IMR-90 (cell line): Measurements from ENCODE around the gene BAMBI. TPM values are rescaled to one million over a fixed set of nuclear protein-coding genes. Genes with fewer than 3 reads are reported as not detected.

Experiments used
- ATAC-seq: fragments of 200-7000 bp; cut with Tn5 transposase; 2 replicates; pipeline ENCODE4 v1.9.1; 2020; ENCODE audit warnings: low read depth, mild to moderate bottlenecking, moderate library complexity
- BruUV-seq: library from RNA; stranded (reverse); fragments of 400-500 nt; replicated peaks from 2 replicates; lab custom pipeline; 2021; lab: Mats Ljungman, UMichigan
- CTCF ChIA-PET: fragments of 300-600 bp; formaldehyde crosslinking; extraction: SDS; loops from one replicate; lab custom pipeline; 2021; ENCODE audit warnings: antibody characterized with exemption; lab: Yijun Ruan, JAX
- POLR2A ChIA-PET: fragments of 300-600 bp; sonication (Branson Sonifier 250); formaldehyde crosslinking; loops from one replicate; lab custom pipeline; 2022; ENCODE audit warnings: antibody characterized with exemption; ENCODE audit not compliant: unreplicated experiment; lab: Charles Lee
- DNase-seq: peaks from one replicate; pipeline ENCODE4 v3.0.0; 2013
- H2AFZ ChIP-seq: replicated peaks from 2 replicates; pipeline ENCODE3; 2013; ENCODE audit warnings: low read length, mild to moderate bottlenecking; ENCODE audit not compliant: poor library complexity
- H2AK5ac ChIP-seq: 2 replicates; pipeline ENCODE4 v1.6.1; 2013; ENCODE audit warnings: low read depth, low read length, inconsistent platforms
- H2AK9ac ChIP-seq: replicated peaks from 2 replicates; pipeline ENCODE3; 2013; ENCODE audit warnings: mild to moderate bottlenecking, low read depth, low read length, moderate library complexity; ENCODE audit not compliant: poor library complexity
- H2BK120ac ChIP-seq: 2 replicates; pipeline ENCODE4 v1.6.1; 2013; ENCODE audit warnings: low read depth, low read length, inconsistent platforms
- H2BK15ac ChIP-seq: 3 replicates; pipeline ENCODE4 v1.6.1; 2013; ENCODE audit warnings: low read depth, low read length, inconsistent platforms
- H2BK20ac ChIP-seq: 2 replicates; pipeline ENCODE4 v1.6.1; 2013; ENCODE audit warnings: low read depth, mild to moderate bottlenecking, inconsistent platforms, low read length, moderate library complexity
- H2BK5ac ChIP-seq: 2 replicates; pipeline ENCODE4 v1.6.1; 2013; ENCODE audit warnings: mild to moderate bottlenecking, low read depth, low read length, inconsistent platforms; ENCODE audit not compliant: poor library complexity, severe bottlenecking
- H3K14ac ChIP-seq: replicated peaks from 2 replicates; pipeline ENCODE4 v1.6.1; 2013; ENCODE audit warnings: low read depth, low read length, inconsistent platforms
- H3K18ac ChIP-seq: 2 replicates; pipeline ENCODE4 v1.6.1; 2013; ENCODE audit warnings: low read depth, low read length, control low read depth
- H3K23ac ChIP-seq: 2 replicates; pipeline ENCODE4 v1.6.1; 2013; ENCODE audit warnings: low read depth, low read length, inconsistent platforms
- H3K27ac ChIP-seq: 2 replicates; pipeline ENCODE4 v1.5.1; 2013; ENCODE audit warnings: mild to moderate bottlenecking, control low read depth, low read length; ENCODE audit not compliant: insufficient read depth
- H3K27me3 ChIP-seq: 2 replicates; pipeline ENCODE4 v1.6.1; 2013; ENCODE audit warnings: low read length; ENCODE audit not compliant: control insufficient read depth, insufficient read depth
- H3K36me3 ChIP-seq: 2 replicates; pipeline ENCODE4 v1.6.1; 2013; ENCODE audit warnings: low read length, mixed read lengths; ENCODE audit not compliant: control insufficient read depth, insufficient read depth
- H3K4ac ChIP-seq: 2 replicates; pipeline ENCODE4 v1.6.1; 2013; ENCODE audit warnings: low read depth, low read length, inconsistent platforms
- H3K4me1 ChIP-seq: 2 replicates; pipeline ENCODE4 v1.6.1; 2013; ENCODE audit warnings: low read length, mixed read lengths; ENCODE audit not compliant: control insufficient read depth, insufficient read depth
- H3K4me2 ChIP-seq: 2 replicates; pipeline ENCODE4 v1.6.1; 2013; ENCODE audit warnings: low read depth, mild to moderate bottlenecking, control low read depth, low read length, moderate library complexity
- H3K4me3 ChIP-seq: 2 replicates; pipeline ENCODE4 v1.5.1; 2013; ENCODE audit warnings: low read depth, mild to moderate bottlenecking, control low read depth, low read length, moderate library complexity; ENCODE audit not compliant: insufficient read depth
- H3K56ac ChIP-seq: 2 replicates; pipeline ENCODE4 v1.6.1; 2013; ENCODE audit warnings: low read length, inconsistent platforms; ENCODE audit not compliant: insufficient read depth; ENCODE audit errors: extremely low read depth
- H3K79me1 ChIP-seq, 2 experiments: 2 replicates each; pipeline ENCODE4 v1.6.1; 2013; ENCODE audit warnings: low read length in 2 of 2, inconsistent platforms in 1 of 2, low read depth in 1 of 2
- H3K9ac ChIP-seq: 2 replicates; pipeline ENCODE4 v1.6.1; 2013; ENCODE audit warnings: low read depth, low read length, control low read depth
- H3K9me1 ChIP-seq: 2 replicates; pipeline ENCODE4 v1.6.1; 2013; ENCODE audit warnings: low read length, inconsistent platforms; ENCODE audit not compliant: insufficient read depth
- H3K9me3 ChIP-seq: 2 replicates; pipeline ENCODE4 v1.6.1; 2013; ENCODE audit warnings: low read length; ENCODE audit not compliant: control insufficient read depth, insufficient read depth
- H4K20me1 ChIP-seq: 2 replicates; pipeline ENCODE4 v1.6.1; 2013; ENCODE audit warnings: low read length, inconsistent platforms; ENCODE audit not compliant: insufficient read depth
- H4K5ac ChIP-seq: 2 replicates; pipeline ENCODE4 v1.6.1; 2013; ENCODE audit warnings: mild to moderate bottlenecking, low read depth, low read length, control low read depth
- H4K8ac ChIP-seq, 2 experiments: 2 replicates each; pipeline ENCODE4 v1.6.1; 2013; ENCODE audit warnings: low read depth in 2 of 2, low read length in 2 of 2, control low read depth in 1 of 2, inconsistent platforms in 1 of 2
- H4K91ac ChIP-seq: 2 replicates; pipeline ENCODE4 v1.6.1; 2013; ENCODE audit warnings: low read depth, low read length, inconsistent platforms; ENCODE audit not compliant: insufficient read depth
- BHLHE40 ChIP-seq: fragments of 150-350 bp; IDR thresholded peaks from 2 replicates; pipeline ENCODE4 v1.6.1; 2016; ENCODE audit warnings: mild to moderate bottlenecking, low read depth, low read length
- CEBPB ChIP-seq: IDR thresholded peaks from 2 replicates; pipeline ENCODE4 v1.6.1; 2012; ENCODE audit warnings: low read depth, low read length, improper control_type of control experiment
- CHD1 ChIP-seq: IDR thresholded peaks from 2 replicates; pipeline ENCODE4 v1.6.1; 2012; ENCODE audit warnings: low read depth, low read length, improper control_type of control experiment
- CTCF ChIP-seq: conservative IDR thresholded peaks from 2 replicates; pipeline ENCODE4 v1.5.1; 2012; ENCODE audit warnings: mild to moderate bottlenecking, low read depth, low read length, improper control_type of control experiment
- ELK1 ChIP-seq: fragments of 150-350 bp; IDR thresholded peaks from 2 replicates; pipeline ENCODE4 v1.6.1; 2016; ENCODE audit warnings: low read depth, mild to moderate bottlenecking, low read length, moderate library complexity, borderline replicate concordance
- MAFK ChIP-seq: IDR thresholded peaks from 2 replicates; pipeline ENCODE4 v1.6.1; 2012; ENCODE audit warnings: low read depth, low read length, improper control_type of control experiment
- MXI1 ChIP-seq: IDR thresholded peaks from 2 replicates; pipeline ENCODE4 v1.6.1; 2012; ENCODE audit warnings: low read depth, mild to moderate bottlenecking, low read length, moderate library complexity, borderline replicate concordance
- POLR2A ChIP-seq: IDR thresholded peaks from 2 replicates; pipeline ENCODE4 v1.6.1; 2012; ENCODE audit warnings: mild to moderate bottlenecking, low read depth, low read length
- SMC3 ChIP-seq: fragments of 150-350 bp; IDR thresholded peaks from 2 replicates; pipeline ENCODE4 v1.6.1; 2016; ENCODE audit warnings: low read depth, mild to moderate bottlenecking, antibody characterized with exemption, low read length, moderate library complexity
- USF2 ChIP-seq: fragments of 150-350 bp; IDR thresholded peaks from 2 replicates; pipeline ENCODE4 v1.6.1; 2017; ENCODE audit warnings: mild to moderate bottlenecking, antibody characterized with exemption, low read length, low read depth
- WGBS, 2 experiments: methylation state at CpG; one replicate each; pipeline versions ENCODE4 v1.1.5 to v1.1.7; 2013; ENCODE audit warnings: missing lambda C conversion rate in 2 of 2; ENCODE audit not compliant: insufficient read length in 1 of 2; ENCODE audit errors: extremely low coverage in 2 of 2; 5-methylcytosine and 5-hydroxymethylcytosine counted together
- dilution Hi-C: fragments of 300-500 bp; cut with HindIII; formaldehyde crosslinking; loops from one replicate; pipeline ENCODE4 v1.14.3; 2018; ENCODE audit warnings: low sequenced_read_pairs; ENCODE audit not compliant: unreplicated experiment
- in situ Hi-C: fragments of 300-500 bp; cut with MboI; formaldehyde crosslinking; loops from 3 replicates; pipeline ENCODE4 v1.14.3; 2019; ENCODE audit warnings: low sequenced_read_pairs, inconsistent platforms, mixed read lengths
- intact Hi-C: fragments of 100-400 bp; cut with micrococcal nuclease; formaldehyde crosslinking; loops from 2 replicates; pipeline ENCODE4 v1.10.0; 2022
- polyA plus RNA-seq, 3 experiments: library from polyadenylated mRNA; depleted of rRNA; stranded (reverse); fragments of >200 nt; gene quantifications; 2 replicates each; pipeline ENCODE4 v1.2.3, GENCODE V29; 2012; ENCODE audit warnings: low replicate concordance in 1 of 3
- total RNA-seq: library from RNA; depleted of rRNA; stranded (reverse); fragments of >200 nt; gene quantifications from 2 replicates; pipeline ENCODE4 v1.2.3, GENCODE V29; 2012

Gene BAMBI
- total and polyA plus RNA-seq, 2 of the 4 experiments (the other 2 are of a cell fraction): 14.4 to 19.4 TPM

- TF ChIP-seq ELK1: no peak
These were observed 31.8 kb downstream of the BAMBI start (continued) for GRCh38 chr10:28709001-28709710.

- no peak overlapping the region for H3K56ac ChIP-seq
- H4K91ac ChIP-seq: no peak overlapping the region
- H2BK120ac ChIP-seq: no peak overlapping the region
- in situ Hi-C loops (no loop called here), dilution Hi-C loops (no loop called here), intact Hi-C loops (no loop called here)
- H3K9ac ChIP-seq: no peak overlapping the region
- ATAC-seq: no peak
- H4K20me1 ChIP-seq: no peaks in the 10 kb centered on the region
- no peaks in the 10 kb centered on the region for H3K9me1 ChIP-seq
- H3K4me1 ChIP-seq: no peaks in the 10 kb centered on the region
- no peak for DNase-seq
- H3K18ac ChIP-seq: no peak overlapping the region
- no peaks in the 10 kb centered on the region for H3K27me3 ChIP-seq
- H2AK5ac ChIP-seq: no peak overlapping the region
- no peak overlapping the region for H2BK15ac ChIP-seq
- H3K9me3 ChIP-seq: no peaks in the 10 kb centered on the region
- no peak overlapping the region for H4K5ac ChIP-seq
- no peak overlapping the region for H4K8ac ChIP-seq
- ChIA-PET CTCF (no interaction called here), POLR2A (no interaction called here)
- H3K23ac ChIP-seq: no peak overlapping the region
- H2BK5ac ChIP-seq: no peak overlapping the region
- no peak overlapping the region for H2AK9ac ChIP-seq
- no peaks in the 10 kb centered on the region for H3K36me3 ChIP-seq
- 58% methylated on average over 2 of the region's 6 CpGs; no CpG with 5 or more reads in 1 of the 2 experiments for WGBS, 2 experiments
- no peak overlapping the region for H3K4ac ChIP-seq
- no peaks in the 10 kb centered on the region for H3K79me1 ChIP-seq
- H2AFZ ChIP-seq: no peak overlapping the region
- BruUV-seq: no TSS peak
- no peak overlapping the region for H3K4me2 ChIP-seq
- H2BK20ac ChIP-seq: no peak overlapping the region
- no peak overlapping the region for H3K27ac ChIP-seq
- no peak overlapping the region for H3K4me3 ChIP-seq
- H3K14ac ChIP-seq: no peak overlapping the region
- TF ChIP-seq ELK1 (no peak), MAFK (no peak), SMC3 (no peak), POLR2A (no peak), CHD1 (no peak), CTCF (no peak), CEBPB (no peak), USF2 (no peak), MXI1 (no peak), BHLHE40 (no peak)
These were observed 33.0 kb downstream of the BAMBI start for GRCh38 chr10:28710202-28710886.
